GM12891 (cell line): ENCODE data around the gene FBXL7.

Experiments used
- DNase-seq: peaks from one replicate; pipeline ENCODE4 v3.0.0; 2011; ENCODE audit warnings: low spot score; ENCODE audit not compliant: insufficient read length
- FAIRE-seq: peaks from 2 replicates; lab custom pipeline; 2011; peaks lifted over from hg19 to GRCh38; lab: Jason Lieb, UNC
- PAX5 ChIP-seq: IDR thresholded peaks from 2 replicates; pipeline ENCODE4 v1.6.1; 2011; ENCODE audit warnings: low read length, moderate library complexity, mild to moderate bottlenecking; ENCODE audit not compliant: insufficient read depth, severe bottlenecking
- POLR2A ChIP-seq: IDR thresholded peaks from 2 replicates; pipeline ENCODE4 v1.6.1; 2011; ENCODE audit warnings: low read depth, low read length, control low read depth
- POLR2AphosphoS5 ChIP-seq: IDR thresholded peaks from 2 replicates; pipeline ENCODE4 v1.6.1; 2011; ENCODE audit warnings: low read depth, low read length, control low read depth
- POU2F2 ChIP-seq: IDR thresholded peaks from 2 replicates; pipeline ENCODE4 v1.6.1; 2011; ENCODE audit warnings: low read depth, mild to moderate bottlenecking, control low read depth, low read length, moderate library complexity
- SPI1 ChIP-seq: IDR thresholded peaks from 2 replicates; pipeline ENCODE4 v1.6.1; 2011; ENCODE audit warnings: low read depth, low read length, control low read depth
- TAF1 ChIP-seq: IDR thresholded peaks from 2 replicates; pipeline ENCODE4 v1.6.1; 2011; ENCODE audit warnings: low read depth, low read length, control low read depth

Gene FBXL7

GRCh38 chr5:15966651-15967050 lies 466.7 kb downstream of the FBXL7 start:
- FAIRE-seq, result no peak
- DNase-seq, result no peak
- TF ChIP-seq TAF1 (no peak), POLR2AphosphoS5 (no peak)

GRCh38 chr5:15968993-15969392 lies 469.0 kb downstream of the FBXL7 start:
- DNase-seq, result no peak
- TF ChIP-seq TAF1, result no peak
- no peak for TF ChIP-seq PAX5
- TF ChIP-seq SPI1, result no peak
- no peak for TF ChIP-seq POLR2AphosphoS5
- no peak for TF ChIP-seq POLR2A
- no peak for TF ChIP-seq POU2F2
- FAIRE-seq, result no peak

GRCh38 chr5:15977851-15978250 lies 477.9 kb downstream of the FBXL7 start:
- no peak for TF ChIP-seq POLR2AphosphoS5
- no peak for TF ChIP-seq POU2F2
- TF ChIP-seq POLR2A, result no peak
- no peak for TF ChIP-seq SPI1
- no peak for TF ChIP-seq TAF1
- no peak for TF ChIP-seq PAX5
- DNase-seq (no peak), FAIRE-seq (no peak)

- no peak for FAIRE-seq
Observed at GRCh38 chr5:15980835-15981234, 480.9 kb downstream of the FBXL7 start.

GRCh38 chr5:15983392-15983791 lies 483.4 kb downstream of the FBXL7 start:
- FAIRE-seq (no peak), DNase-seq (no peak)
- TF ChIP-seq POLR2AphosphoS5 (no peak), TAF1 (no peak), PAX5 (no peak), SPI1 (no peak), POLR2A (no peak), POU2F2 (no peak)

More at GRCh38 chr5:15980835-15981234, 480.9 kb downstream of the FBXL7 start:
- no peak for DNase-seq
- no peak for TF ChIP-seq PAX5
- TF ChIP-seq POU2F2, result no peak
